WTC11 (cell line): ENCODE measurements around the gene FZR1. TPM values are rescaled to one million over a fixed set of nuclear protein-coding genes. Genes with fewer than 3 reads are reported as not detected.
A peak's percentile ranks its signal among the peaks of the same experiment; 100 is the strongest.

ENCODE experiments used
- ATAC-seq: fragments of 200-7000 bp; cut with Tn5 transposase; 2 replicates; pipeline ENCODE4 v1.10.0; 2021; ENCODE audit warnings: mild to moderate bottlenecking, moderate library complexity
- CTCF ChIA-PET: fragments of 300-600 bp; sonication (Branson Sonifier 250); formaldehyde crosslinking; loops from one replicate; lab custom pipeline; 2021; ENCODE audit warnings: antibody characterized with exemption; lab: Charles Lee
- POLR2A ChIA-PET: fragments of 350-600 bp; sonication (Branson Sonifier 250); formaldehyde crosslinking; loops from one replicate; lab custom pipeline; 2021; ENCODE audit warnings: antibody characterized with exemption; lab: Charles Lee
- DNase-seq: peaks from one replicate; pipeline ENCODE4 v3.0.0; 2021; ENCODE audit warnings: low spot score
- H3K27ac Mint-ChIP-seq: 2 replicates; pipeline ENCODE4 v1.8.0; 2021; ENCODE audit warnings: mixed read lengths
- H3K27me3 Mint-ChIP-seq: 2 replicates; pipeline ENCODE4 v1.8.0; 2021; ENCODE audit warnings: low read depth, mild to moderate bottlenecking, moderate library complexity, mixed read lengths
- H3K36me3 Mint-ChIP-seq: 2 replicates; pipeline ENCODE4 v1.8.0; 2021; ENCODE audit warnings: mixed read lengths
- H3K4me1 Mint-ChIP-seq: 2 replicates; pipeline ENCODE4 v1.8.0; 2022; ENCODE audit warnings: mixed read lengths
- H3K4me3 Mint-ChIP-seq: 2 replicates; pipeline ENCODE4 v1.8.0; 2021; ENCODE audit warnings: mild to moderate bottlenecking, moderate library complexity, mixed read lengths
- H3K9me3 Mint-ChIP-seq: 2 replicates; pipeline ENCODE4 v1.8.0; 2021; ENCODE audit warnings: mixed read lengths
- CREM ChIP-seq: sonication (generic); formaldehyde crosslinking; IDR thresholded peaks from 2 replicates; pipeline ENCODE4 v1.8.1; 2022; ENCODE audit warnings: mild to moderate bottlenecking, missing genetic modification reagents, moderate library complexity
- E2F4 ChIP-seq: sonication (generic); formaldehyde crosslinking; IDR thresholded peaks from 2 replicates; pipeline ENCODE4 v1.8.1; 2022; ENCODE audit warnings: low read depth, mild to moderate bottlenecking, moderate library complexity, missing genetic modification reagents, borderline replicate concordance
- E2F5 ChIP-seq: sonication (generic); formaldehyde crosslinking; IDR thresholded peaks from 2 replicates; pipeline ENCODE4 v1.8.1; 2022; ENCODE audit warnings: mild to moderate bottlenecking, moderate library complexity, missing genetic modification reagents
- EMX1 ChIP-seq: fragments of 250-450 bp; sonication (Bioruptor Pico); IDR thresholded peaks from 2 replicates; pipeline ENCODE4 v1.8.0; 2021; ENCODE audit warnings: mild to moderate bottlenecking
- ERG ChIP-seq: fragments of 250-450 bp; sonication (Bioruptor Pico); IDR thresholded peaks from 2 replicates; pipeline ENCODE4 v1.8.0; 2021; ENCODE audit warnings: mild to moderate bottlenecking
- FOXP1 ChIP-seq: sonication (generic); formaldehyde crosslinking; IDR thresholded peaks from 2 replicates; pipeline ENCODE4 v1.8.0; 2022; ENCODE audit warnings: missing genetic modification reagents, mild to moderate bottlenecking, moderate library complexity, borderline replicate concordance
- FOXP4 ChIP-seq: sonication (generic); formaldehyde crosslinking; IDR thresholded peaks from 2 replicates; pipeline ENCODE4 v1.8.0; 2022; ENCODE audit warnings: mild to moderate bottlenecking, missing genetic modification reagents
- GRHL2 ChIP-seq: fragments of 250-450 bp; sonication (Bioruptor Pico); IDR thresholded peaks from 2 replicates; pipeline ENCODE4 v1.8.0; 2022; ENCODE audit warnings: mild to moderate bottlenecking, moderate library complexity; ENCODE audit not compliant: insufficient replicate concordance, severe bottlenecking
- HMGA2 ChIP-seq: fragments of 250-450 bp; sonication (Bioruptor Pico); IDR thresholded peaks from 2 replicates; pipeline ENCODE4 v1.4.0; 2021; ENCODE audit warnings: mild to moderate bottlenecking, moderate library complexity
- HMGXB4 ChIP-seq: sonication (generic); formaldehyde crosslinking; IDR thresholded peaks from 2 replicates; pipeline ENCODE4 v1.8.1; 2023; ENCODE audit warnings: mild to moderate bottlenecking, moderate library complexity, missing genetic modification reagents
- IRF1 ChIP-seq: sonication (generic); formaldehyde crosslinking; IDR thresholded peaks from 2 replicates; pipeline ENCODE4 v1.8.0; 2023; ENCODE audit warnings: missing genetic modification reagents
- IRF2 ChIP-seq: sonication (generic); formaldehyde crosslinking; IDR thresholded peaks from 2 replicates; pipeline ENCODE4 v1.8.0; 2022; ENCODE audit warnings: low read depth, missing genetic modification reagents, borderline replicate concordance
- MYBL2 ChIP-seq: sonication (generic); formaldehyde crosslinking; IDR thresholded peaks from 2 replicates; pipeline ENCODE4 v1.8.1; 2023; ENCODE audit warnings: mild to moderate bottlenecking, moderate library complexity, missing genetic modification reagents
- NR1H2 ChIP-seq: sonication (generic); formaldehyde crosslinking; IDR thresholded peaks from 2 replicates; pipeline ENCODE4 v1.9.0; 2021; ENCODE audit warnings: mild to moderate bottlenecking, moderate library complexity, missing genetic modification reagents
- SMAD4 ChIP-seq: sonication (generic); formaldehyde crosslinking; IDR thresholded peaks from 2 replicates; pipeline ENCODE4 v1.8.0; 2022; ENCODE audit warnings: mild to moderate bottlenecking, missing genetic modification reagents
- TCF7 ChIP-seq: sonication (generic); formaldehyde crosslinking; IDR thresholded peaks from 2 replicates; pipeline ENCODE4 v1.8.0; 2022; ENCODE audit warnings: mild to moderate bottlenecking, low read depth, missing genetic modification reagents, moderate library complexity
- ZNF263 ChIP-seq: sonication (generic); formaldehyde crosslinking; IDR thresholded peaks from 2 replicates; pipeline ENCODE4 v1.8.1; 2022; ENCODE audit warnings: low read depth, mild to moderate bottlenecking, moderate library complexity, missing genetic modification reagents
- ZSCAN18 ChIP-seq: fragments of 250-450 bp; sonication (Bioruptor Pico); IDR thresholded peaks from 2 replicates; pipeline ENCODE4 v2.1.2; 2022; ENCODE audit warnings: mild to moderate bottlenecking, moderate library complexity
- total RNA-seq: library from RNA; stranded (reverse); gene quantifications from 3 replicates; pipeline ENCODE4 v1.2.3, GENCODE V29; 2021

Gene FZR1
- total RNA-seq, 1 experiment from 2014 or later: 60.8 TPM

GRCh38 chr19:3505598-3506383 lies at the start of gene FZR1 (continued):
- TF ChIP-seq FOXP4 (CRISPR knock-in tag): peak; percentile 47; the same call in 1 of the 2 replicates
- TF ChIP-seq GRHL2 (CRISPR knock-in tag): no peak
- TF ChIP-seq TCF7 (CRISPR knock-in tag): no peak
- TF ChIP-seq SMAD4: no peak
- TF ChIP-seq HMGXB4: no peak
- TF ChIP-seq IRF1 (CRISPR knock-in tag): no peak
- TF ChIP-seq HMGA2: 0 out of 2 replicates have a peak, but pooled peaks have one; percentile 11
- TF ChIP-seq E2F4 (CRISPR knock-in tag): peak; percentile 76; the same call in 1 of the 2 replicates
- TF ChIP-seq MYBL2 (CRISPR knock-in tag): peak; percentile 100
- no peak for TF ChIP-seq NR1H2 (CRISPR knock-in tag)
- no peak for TF ChIP-seq IRF2 (CRISPR knock-in tag)
- TF ChIP-seq EMX1: no peak
- no peak for TF ChIP-seq ERG (CRISPR knock-in tag)
- peak; percentile 93 for TF ChIP-seq CREM (CRISPR knock-in tag)

GRCh38 chr19:3456925-3457527 lies 49.1 kb upstream of the FZR1 start:
- CTCF ChIA-PET: interaction anchor here (0.6 to 1.1 kb wide), 3 partner anchors 28 to 152 kb away, joined by 3 to 6 read pairs (median 5); no protein-coding TSS in a partner anchor
- Mint-ChIP-seq H3K9me3 (no peaks in the 10 kb centered on the region), H3K27me3 (peaks cover 32% of the 10 kb centered on the region), H3K27ac (no peak overlapping the region), H3K36me3 (no peaks in the 10 kb centered on the region), H3K4me3 (no peak overlapping the region), H3K4me1 (peaks cover 11% of the 10 kb centered on the region)
- TF ChIP-seq ZNF263 (CRISPR knock-in tag): no peak
- no peak for TF ChIP-seq E2F5 (CRISPR knock-in tag)
- TF ChIP-seq FOXP1 (CRISPR knock-in tag): no peak
- no peak for TF ChIP-seq ZSCAN18 (CRISPR knock-in tag)
- no peak for TF ChIP-seq IRF2 (CRISPR knock-in tag)
- POLR2A ChIA-PET: no interaction called here
- ATAC-seq: no peak
- DNase-seq: no peak
